ENCODE results near the gene SP110. TPM values are rescaled to one million over a fixed set of nuclear protein-coding genes. Genes with fewer than 3 reads are reported as not detected.

The SP110 gene
- total and polyA plus RNA-seq, 2 of the 8 experiments (the other 6 are each of a cell fraction or from before 2014, with no cell fraction given): 3.1 to 7.1 TPM

DNA sequence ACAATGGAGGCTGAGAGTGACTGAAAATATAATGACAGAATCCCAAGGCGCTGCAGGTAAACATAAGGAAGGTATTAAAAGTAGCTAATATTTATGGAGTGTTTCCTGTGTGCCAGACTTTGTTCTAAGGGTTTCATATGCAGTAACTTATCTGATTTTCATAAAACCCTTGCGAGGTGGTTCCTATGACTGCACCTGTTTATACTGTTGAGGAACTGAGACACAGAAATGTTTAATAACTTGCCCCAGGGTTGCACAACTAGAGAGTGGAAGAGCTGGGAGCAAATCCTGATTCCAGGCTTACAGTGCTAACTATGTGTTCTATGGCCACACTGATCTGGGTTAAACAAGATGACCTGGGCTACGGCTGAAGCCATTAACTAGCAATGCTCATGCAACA is 2.4 kb downstream of the SP110 start (continued):
- TF ChIP-seq, protein P1, sequence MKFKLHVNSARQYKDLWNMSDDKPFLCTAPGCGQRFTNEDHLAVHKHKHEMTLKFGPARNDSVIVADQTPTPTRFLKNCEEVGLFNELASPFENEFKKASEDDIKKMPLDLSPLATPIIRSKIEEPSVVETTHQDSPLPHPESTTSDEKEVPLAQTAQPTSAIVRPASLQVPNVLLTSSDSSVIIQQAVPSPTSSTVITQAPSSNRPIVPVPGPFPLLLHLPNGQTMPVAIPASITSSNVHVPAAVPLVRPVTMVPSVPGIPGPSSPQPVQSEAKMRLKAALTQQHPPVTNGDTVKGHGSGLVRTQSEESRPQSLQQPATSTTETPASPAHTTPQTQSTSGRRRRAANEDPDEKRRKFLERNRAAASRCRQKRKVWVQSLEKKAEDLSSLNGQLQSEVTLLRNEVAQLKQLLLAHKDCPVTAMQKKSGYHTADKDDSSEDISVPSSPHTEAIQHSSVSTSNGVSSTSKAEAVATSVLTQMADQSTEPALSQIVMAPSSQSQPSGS (IDR thresholded peaks at IDR 0.05; ENCODE audit: low read length): no peak
- TF ChIP-seq ATF3 (IDR thresholded peaks at IDR 0.05; ENCODE audit: insufficient read depth, low read depth, low read length) (no peak), RFX5 (IDR thresholded peaks at IDR 0.05; ENCODE audit: borderline replicate concordance, low read depth, low read length) (no peak)
